ENCODE data around the gene NR2F1.

- TF ChIP-seq CTCF (conservative IDR thresholded peaks at IDR 0.05; ENCODE audit: low read length) (no peak), EZH2phosphoT487 (IDR thresholded peaks at IDR 0.05; ENCODE audit: borderline replicate concordance, low read depth, low read length) (no peak)
Observed at GRCh38 chr5:93599399-93600120, 16.5 kb downstream of the NR2F1 start.
